Measurements from ENCODE around the gene CD3E. TPM values are rescaled to one million over a fixed set of nuclear protein-coding genes. Genes with fewer than 3 reads are reported as not detected.

The CD3E gene
- total and polyA plus RNA-seq, 2 of the 13 experiments (the other 11 are each of a cell fraction or from before 2014, with no cell fraction given), result not detected

DNA sequence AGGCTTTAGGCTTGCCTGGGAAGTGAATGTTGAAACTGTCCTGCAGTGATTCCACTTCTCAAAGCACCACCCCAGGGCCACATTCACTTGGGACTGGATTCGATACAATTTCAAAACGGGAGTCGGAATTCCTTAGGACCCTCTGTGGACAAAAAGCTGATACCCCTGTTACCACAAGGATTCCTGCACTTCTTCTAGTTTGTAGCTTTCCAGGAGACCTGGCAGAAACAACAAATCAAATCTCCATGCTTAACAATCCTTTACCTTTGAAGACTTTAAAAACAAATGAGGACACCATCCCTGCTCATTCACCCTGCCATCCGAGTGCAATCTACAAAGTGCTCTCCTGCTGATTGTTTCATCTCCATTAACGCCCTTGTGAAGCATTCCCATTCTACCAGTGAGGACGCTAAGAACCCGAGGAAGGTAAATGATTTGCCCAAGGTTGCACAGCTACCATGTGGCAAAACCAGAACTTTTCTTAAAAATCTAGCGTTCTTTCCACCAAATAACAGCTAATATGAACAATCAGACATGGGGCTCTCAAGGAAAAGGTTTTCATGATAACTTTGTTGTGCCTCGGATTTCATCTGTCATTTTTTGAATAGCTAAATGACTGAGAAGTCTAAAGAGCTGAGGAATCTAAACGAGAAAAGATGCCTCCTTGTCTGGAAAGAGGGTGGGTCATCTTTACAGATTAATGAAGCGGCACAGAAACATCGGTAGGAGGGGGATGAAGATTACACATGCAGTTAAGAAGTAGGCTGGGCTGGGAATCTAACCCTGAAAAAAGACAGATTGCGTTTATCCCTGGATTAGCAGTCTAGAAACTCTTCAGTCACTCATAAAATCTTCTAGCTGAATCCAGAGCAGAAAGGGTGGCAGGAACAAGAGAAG lies 39.7 kb upstream of the CD3E start (continued):
- TF ChIP-seq, protein P1, sequence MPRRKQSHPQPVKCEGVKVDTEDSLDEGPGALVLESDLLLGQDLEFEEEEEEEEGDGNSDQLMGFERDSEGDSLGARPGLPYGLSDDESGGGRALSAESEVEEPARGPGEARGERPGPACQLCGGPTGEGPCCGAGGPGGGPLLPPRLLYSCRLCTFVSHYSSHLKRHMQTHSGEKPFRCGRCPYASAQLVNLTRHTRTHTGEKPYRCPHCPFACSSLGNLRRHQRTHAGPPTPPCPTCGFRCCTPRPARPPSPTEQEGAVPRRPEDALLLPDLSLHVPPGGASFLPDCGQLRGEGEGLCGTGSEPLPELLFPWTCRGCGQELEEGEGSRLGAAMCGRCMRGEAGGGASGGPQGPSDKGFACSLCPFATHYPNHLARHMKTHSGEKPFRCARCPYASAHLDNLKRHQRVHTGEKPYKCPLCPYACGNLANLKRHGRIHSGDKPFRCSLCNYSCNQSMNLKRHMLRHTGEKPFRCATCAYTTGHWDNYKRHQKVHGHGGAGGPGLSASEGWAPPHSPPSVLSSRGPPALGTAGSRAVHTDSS (CRISPR knock-in tag; conservative IDR thresholded peaks at IDR 0.05), result no peak
- no peak for TF ChIP-seq ZNF777 (CRISPR knock-in tag; IDR thresholded peaks at IDR 0.05)
- TF ChIP-seq ZNF678 (CRISPR knock-in tag; IDR thresholded peaks at IDR 0.05), result no peak
- TF ChIP-seq ZNF605 (CRISPR knock-in tag; IDR thresholded peaks at IDR 0.05), result 0 out of 2 replicates have a peak, but pooled peaks have one; percentile 10
- TF ChIP-seq ZNF737 (CRISPR knock-in tag; IDR thresholded peaks at IDR 0.05; ENCODE audit: borderline replicate concordance), result no peak
- TF ChIP-seq, protein P2, sequence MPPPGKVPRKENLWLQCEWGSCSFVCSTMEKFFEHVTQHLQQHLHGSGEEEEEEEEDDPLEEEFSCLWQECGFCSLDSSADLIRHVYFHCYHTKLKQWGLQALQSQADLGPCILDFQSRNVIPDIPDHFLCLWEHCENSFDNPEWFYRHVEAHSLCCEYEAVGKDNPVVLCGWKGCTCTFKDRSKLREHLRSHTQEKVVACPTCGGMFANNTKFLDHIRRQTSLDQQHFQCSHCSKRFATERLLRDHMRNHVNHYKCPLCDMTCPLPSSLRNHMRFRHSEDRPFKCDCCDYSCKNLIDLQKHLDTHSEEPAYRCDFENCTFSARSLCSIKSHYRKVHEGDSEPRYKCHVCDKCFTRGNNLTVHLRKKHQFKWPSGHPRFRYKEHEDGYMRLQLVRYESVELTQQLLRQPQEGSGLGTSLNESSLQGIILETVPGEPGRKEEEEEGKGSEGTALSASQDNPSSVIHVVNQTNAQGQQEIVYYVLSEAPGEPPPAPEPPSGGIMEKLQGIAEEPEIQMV (CRISPR knock-in tag; IDR thresholded peaks at IDR 0.05; ENCODE audit: low read depth), result 0 out of 2 replicates have a peak, but pooled peaks have one; percentile 0
- TF ChIP-seq, protein P3, sequence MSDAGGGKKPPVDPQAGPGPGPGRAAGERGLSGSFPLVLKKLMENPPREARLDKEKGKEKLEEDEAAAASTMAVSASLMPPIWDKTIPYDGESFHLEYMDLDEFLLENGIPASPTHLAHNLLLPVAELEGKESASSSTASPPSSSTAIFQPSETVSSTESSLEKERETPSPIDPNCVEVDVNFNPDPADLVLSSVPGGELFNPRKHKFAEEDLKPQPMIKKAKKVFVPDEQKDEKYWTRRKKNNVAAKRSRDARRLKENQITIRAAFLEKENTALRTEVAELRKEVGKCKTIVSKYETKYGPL (CRISPR knock-in tag; IDR thresholded peaks at IDR 0.05), result 0 out of 2 replicates have a peak, but pooled peaks have one; percentile 32
- no peak for TF ChIP-seq MTA3 (CRISPR knock-in tag; IDR thresholded peaks at IDR 0.05)
- TF ChIP-seq ZNF572 (CRISPR knock-in tag; IDR thresholded peaks at IDR 0.05), result 0 out of 2 replicates have a peak, but pooled peaks have one; percentile 29
- peak; percentile 25; the same call in 1 of the 2 replicates for TF ChIP-seq ZNF431 (CRISPR knock-in tag; IDR thresholded peaks at IDR 0.05; ENCODE audit: borderline replicate concordance, low read depth)
- no peak for TF ChIP-seq ZNF720 (CRISPR knock-in tag; IDR thresholded peaks at IDR 0.05)
- TF ChIP-seq, protein P4, sequence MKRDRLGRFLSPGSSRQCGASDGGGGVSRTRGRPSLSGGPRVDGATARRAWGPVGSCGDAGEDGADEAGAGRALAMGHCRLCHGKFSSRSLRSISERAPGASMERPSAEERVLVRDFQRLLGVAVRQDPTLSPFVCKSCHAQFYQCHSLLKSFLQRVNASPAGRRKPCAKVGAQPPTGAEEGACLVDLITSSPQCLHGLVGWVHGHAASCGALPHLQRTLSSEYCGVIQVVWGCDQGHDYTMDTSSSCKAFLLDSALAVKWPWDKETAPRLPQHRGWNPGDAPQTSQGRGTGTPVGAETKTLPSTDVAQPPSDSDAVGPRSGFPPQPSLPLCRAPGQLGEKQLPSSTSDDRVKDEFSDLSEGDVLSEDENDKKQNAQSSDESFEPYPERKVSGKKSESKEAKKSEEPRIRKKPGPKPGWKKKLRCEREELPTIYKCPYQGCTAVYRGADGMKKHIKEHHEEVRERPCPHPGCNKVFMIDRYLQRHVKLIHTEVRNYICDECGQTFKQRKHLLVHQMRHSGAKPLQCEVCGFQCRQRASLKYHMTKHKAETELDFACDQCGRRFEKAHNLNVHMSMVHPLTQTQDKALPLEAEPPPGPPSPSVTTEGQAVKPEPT (CRISPR knock-in tag; IDR thresholded peaks at IDR 0.05; ENCODE audit: low read depth), result no peak
- no peak for TF ChIP-seq HMGA1 (CRISPR knock-in tag; conservative IDR thresholded peaks at IDR 0.05)
- TF ChIP-seq FOXA1 (IDR thresholded peaks at IDR 0.05), result no peak
- TF ChIP-seq FOXA1 (CRISPR knock-in tag; IDR thresholded peaks at IDR 0.05), result no peak
- TF ChIP-seq SP2 (CRISPR knock-in tag; IDR thresholded peaks at IDR 0.05), result no peak
- no peak for TF ChIP-seq SIX4 (CRISPR knock-in tag; IDR thresholded peaks at IDR 0.05)
- TF ChIP-seq, protein P5, sequence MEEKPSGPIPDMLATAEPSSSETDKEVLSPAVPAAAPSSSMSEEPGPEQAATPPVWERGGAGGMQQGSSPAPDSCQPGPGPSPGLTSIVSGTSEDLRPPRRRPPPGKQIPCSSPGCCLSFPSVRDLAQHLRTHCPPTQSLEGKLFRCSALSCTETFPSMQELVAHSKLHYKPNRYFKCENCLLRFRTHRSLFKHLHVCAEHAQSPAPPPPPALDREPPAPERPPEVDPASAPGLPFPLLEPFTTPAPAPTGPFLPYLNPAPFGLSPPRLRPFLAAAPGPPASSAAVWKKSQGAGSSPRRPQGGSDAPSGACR (CRISPR knock-in tag; IDR thresholded peaks at IDR 0.05), result no peak
- TF ChIP-seq BORCS8-MEF2B (CRISPR knock-in tag; IDR thresholded peaks at IDR 0.05), result no peak
- no peak for TF ChIP-seq SMARCE1 (IDR thresholded peaks at IDR 0.05; ENCODE audit: borderline replicate concordance)
- TF ChIP-seq KLF12 (CRISPR knock-in tag; IDR thresholded peaks at IDR 0.05; ENCODE audit: borderline replicate concordance), result no peak
- TF ChIP-seq HOXA7 (CRISPR knock-in tag; IDR thresholded peaks at IDR 0.05), result no peak
